Mesenchymal stem cell (in vitro differentiated cells and primary cell): ENCODE data around the gene RPS26.

Source experiments
- DNase-seq: peaks from one replicate; pipeline ENCODE4 v3.0.0-alpha.2; 2013
- H2AFZ ChIP-seq: one replicate; pipeline ENCODE4 v1.6.1; 2013; ENCODE audit warnings: low read depth, mild to moderate bottlenecking, control low read depth, inconsistent platforms, low read length, moderate library complexity
- H2AK5ac ChIP-seq: 2 replicates; pipeline ENCODE4 v1.6.1; 2013; ENCODE audit warnings: low read length, moderate library complexity, mild to moderate bottlenecking, inconsistent platforms; ENCODE audit not compliant: severe bottlenecking
- H2BK120ac ChIP-seq: one replicate; pipeline ENCODE4 v1.6.1; 2013; ENCODE audit warnings: low read depth, mild to moderate bottlenecking, inconsistent platforms, low read length, moderate library complexity
- H2BK12ac ChIP-seq, 2 experiments: one replicate each; pipeline ENCODE4 v1.6.1; 2013; ENCODE audit warnings: inconsistent platforms in 2 of 2, low read length in 2 of 2, mild to moderate bottlenecking in 2 of 2, moderate library complexity in 2 of 2, control low read depth in 1 of 2
- H2BK15ac ChIP-seq: one replicate; pipeline ENCODE4 v1.6.1; 2013; ENCODE audit warnings: mild to moderate bottlenecking, low read depth, inconsistent platforms; ENCODE audit not compliant: poor library complexity, severe bottlenecking
- H2BK5ac ChIP-seq: 2 replicates; pipeline ENCODE4 v1.6.1; 2013; ENCODE audit warnings: low read depth, mild to moderate bottlenecking, low read length, control low read depth, inconsistent platforms; ENCODE audit not compliant: poor library complexity, severe bottlenecking
- H3K14ac ChIP-seq, 2 experiments: one replicate each; pipeline ENCODE4 v1.6.1; 2013; ENCODE audit warnings: inconsistent platforms in 2 of 2, low read length in 2 of 2, control low read depth in 1 of 2, mild to moderate bottlenecking in 1 of 2, moderate library complexity in 1 of 2
- H3K18ac ChIP-seq, 2 experiments: one replicate each; pipeline ENCODE4 v1.6.1; 2013; ENCODE audit warnings: inconsistent platforms in 2 of 2, low read length in 2 of 2, control low read depth in 1 of 2, low read depth in 1 of 2, mild to moderate bottlenecking in 1 of 2
- H3K23ac ChIP-seq, 2 experiments: one replicate each; pipeline ENCODE4 v1.6.1; 2013; ENCODE audit warnings: inconsistent platforms in 2 of 2, low read length in 2 of 2, mild to moderate bottlenecking in 2 of 2, moderate library complexity in 2 of 2, control low read depth in 1 of 2
- H3K27ac ChIP-seq: 2 replicates; pipeline ENCODE4 v1.5.1; 2013; ENCODE audit warnings: mild to moderate bottlenecking, moderate library complexity, low read length, control low read depth, inconsistent platforms; ENCODE audit not compliant: poor library complexity, severe bottlenecking
- H3K27me3 ChIP-seq, 2 experiments: 2 replicates each; pipeline versions ENCODE4 v1.6.1 to v1.7.0; 2013; ENCODE audit warnings: low read length in 2 of 2, mild to moderate bottlenecking in 2 of 2, moderate library complexity in 2 of 2, control low read depth in 1 of 2, inconsistent platforms in 1 of 2; ENCODE audit not compliant: control insufficient read depth in 1 of 2, insufficient read depth in 1 of 2
- H3K36me3 ChIP-seq, 2 experiments: 2 replicates each; pipeline versions ENCODE4 v1.6.1 to v1.7.0; 2013; ENCODE audit warnings: low read length in 2 of 2, control low read depth in 1 of 2, inconsistent platforms in 1 of 2, low read depth in 1 of 2, mild to moderate bottlenecking in 1 of 2; ENCODE audit not compliant: insufficient read depth in 2 of 2, control insufficient read depth in 1 of 2
- H3K4ac ChIP-seq, 2 experiments: one replicate each; pipeline ENCODE4 v1.6.1; 2013; ENCODE audit warnings: inconsistent platforms in 2 of 2, low read length in 2 of 2, mild to moderate bottlenecking in 2 of 2, moderate library complexity in 2 of 2, control low read depth in 1 of 2, low read depth in 1 of 2
- H3K4me1 ChIP-seq: 2 replicates; pipeline ENCODE4 v1.6.1; 2013; ENCODE audit warnings: low read depth, low read length, control low read depth; ENCODE audit not compliant: control insufficient read depth, insufficient read depth
- H3K4me2 ChIP-seq: 2 replicates; pipeline ENCODE4 v1.6.1; 2013; ENCODE audit warnings: low read length, mild to moderate bottlenecking, inconsistent platforms; ENCODE audit not compliant: poor library complexity, severe bottlenecking
- H3K4me3 ChIP-seq, 2 experiments: 2 replicates each; pipeline versions ENCODE4 v1.5.1 to v1.7.0; 2013; ENCODE audit warnings: low read length in 2 of 2, mild to moderate bottlenecking in 2 of 2, control low read depth in 1 of 2, low read depth in 1 of 2; ENCODE audit not compliant: insufficient read depth in 1 of 2
- H3K79me1 ChIP-seq: replicated peaks from 2 replicates; pipeline ENCODE4 v1.6.1; 2013; ENCODE audit warnings: mild to moderate bottlenecking, control low read depth, low read length, inconsistent platforms; ENCODE audit not compliant: poor library complexity, severe bottlenecking
- H3K9ac ChIP-seq: 2 replicates; pipeline ENCODE4 v1.7.0; 2013; ENCODE audit warnings: mild to moderate bottlenecking, low read length, moderate library complexity
- H3K9me3 ChIP-seq: 2 replicates; pipeline ENCODE4 v1.7.0; 2013; ENCODE audit warnings: mild to moderate bottlenecking, low read length; ENCODE audit not compliant: control insufficient read depth
- H4K8ac ChIP-seq: one replicate; pipeline ENCODE4 v1.6.1; 2013; ENCODE audit warnings: inconsistent platforms, mild to moderate bottlenecking, low read length, moderate library complexity
- H4K91ac ChIP-seq: one replicate; pipeline ENCODE4 v1.6.1; 2013; ENCODE audit warnings: mild to moderate bottlenecking, low read length, inconsistent platforms
- WGBS: methylation state at CpG from one replicate; pipeline ENCODE4 v1.1.7; 2013; ENCODE audit warnings: mixed read lengths; 5-methylcytosine and 5-hydroxymethylcytosine counted together

Gene RPS26

GRCh38 chr12:56010111-56010570 lies 31.6 kb upstream of the RPS26 start:
- H3K4me3 ChIP-seq: no peak overlapping the region
- no peak overlapping the region for H3K18ac ChIP-seq
- no peak overlapping the region for H3K27ac ChIP-seq
- no peak overlapping the region for H2BK5ac ChIP-seq
- H2BK15ac ChIP-seq: no peak overlapping the region
- peaks cover 5% of the 10 kb centered on the region for H3K4me1 ChIP-seq
- H3K27me3 ChIP-seq: no peaks in the 10 kb centered on the region
- H2AK5ac ChIP-seq: no peak overlapping the region
- 25% methylated on average over 1 of the region's 2 CpGs for WGBS
- no peaks in the 10 kb centered on the region for H3K9me3 ChIP-seq
- no peak overlapping the region for H4K91ac ChIP-seq
- H3K36me3 ChIP-seq: peaks cover 0 to 6% of the 10 kb centered on the region in 2 experiments
- no peak for DNase-seq
- H2AFZ ChIP-seq: no peak overlapping the region
- no peak overlapping the region for H3K4me2 ChIP-seq
- no peak overlapping the region for H3K14ac ChIP-seq
- H2BK120ac ChIP-seq: no peak overlapping the region
- H4K8ac ChIP-seq: no peak overlapping the region
- no peak overlapping the region for H3K9ac ChIP-seq
- H3K4ac ChIP-seq: no peak overlapping the region
- no peak overlapping the region for H2BK12ac ChIP-seq
- no peak overlapping the region for H3K23ac ChIP-seq
- peaks cover 4% of the 10 kb centered on the region for H3K79me1 ChIP-seq

DNA sequence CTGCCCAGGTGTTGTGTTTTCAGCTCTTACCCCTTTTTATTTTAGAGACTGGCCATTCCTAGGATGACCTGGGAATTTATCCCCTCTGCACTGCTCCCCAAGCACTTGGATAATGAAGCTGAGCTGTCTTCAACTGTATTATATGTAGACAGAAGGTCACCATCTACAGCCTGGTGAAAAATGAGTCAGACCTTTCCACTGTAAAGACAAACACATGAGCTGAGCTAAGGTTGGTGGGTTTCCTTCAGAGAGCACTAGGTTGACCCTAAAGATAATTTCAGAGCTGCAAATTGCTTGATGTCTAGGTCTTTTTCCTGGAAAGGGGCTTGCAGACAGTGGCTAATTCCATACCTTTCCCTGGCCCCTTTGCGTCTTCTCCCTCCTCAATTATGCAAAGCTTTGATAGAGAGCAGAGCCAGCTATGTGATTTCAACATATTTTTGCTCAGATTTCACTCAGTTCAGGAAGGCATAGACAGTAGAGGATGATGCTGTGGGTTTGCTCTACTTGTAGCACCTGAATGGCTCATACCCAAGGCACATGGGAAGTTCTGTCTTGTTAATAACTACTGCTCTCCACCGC lies 30.1 kb upstream of the RPS26 start:
- Histone ChIP-seq H3K4ac (peak overlapping the region in 1 of 2 experiments; percentile 10), H2AK5ac (no peak overlapping the region), H2BK12ac (no peak overlapping the region), H3K14ac (no peak overlapping the region), H3K9ac (no peak overlapping the region), H4K91ac (no peak overlapping the region), H3K4me2 (no peak overlapping the region), H3K79me1 (peaks cover 4% of the 10 kb centered on the region), H3K36me3 (peaks cover 0 to 6% of the 10 kb centered on the region in 2 experiments), H3K4me1 (peaks cover 5% of the 10 kb centered on the region), H2BK5ac (no peak overlapping the region), H3K27ac (no peak overlapping the region), H3K23ac (no peak overlapping the region), H3K27me3 (no peaks in the 10 kb centered on the region), H3K4me3 (no peak overlapping the region), H2BK120ac (no peak overlapping the region), H2BK15ac (no peak overlapping the region), H2AFZ (no peak overlapping the region), H3K9me3 (no peaks in the 10 kb centered on the region), H3K18ac (no peak overlapping the region), H4K8ac (no peak overlapping the region)
- DNase-seq: peak; percentile 22
- WGBS: no CpG with 5 or more reads among the region's 2 CpGs

DNA sequence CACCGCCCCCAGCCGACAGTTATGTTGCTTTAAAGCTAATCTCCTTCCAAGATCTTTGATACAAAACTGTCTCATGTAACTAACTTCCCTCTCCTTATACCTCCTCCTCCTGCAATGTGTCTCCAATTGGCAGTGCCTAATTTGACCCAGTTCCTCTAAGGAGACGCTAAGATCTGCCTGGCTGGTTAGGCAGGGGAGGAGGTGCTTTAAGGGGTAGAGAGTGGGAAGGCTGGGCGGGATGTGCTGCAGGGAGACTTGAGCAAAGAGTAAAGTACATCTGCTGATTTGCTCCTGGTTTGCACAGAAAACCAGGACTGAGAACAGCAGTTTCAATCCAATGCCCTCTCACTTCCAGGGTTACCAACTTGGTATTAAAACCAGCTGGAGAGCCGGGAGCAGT lies 28.2 kb upstream of the RPS26 start:
- no peak overlapping the region for H3K27ac ChIP-seq
- no peak overlapping the region for H3K9ac ChIP-seq
- no peak overlapping the region for H3K23ac ChIP-seq
- H2BK15ac ChIP-seq: no peak overlapping the region
- H2BK5ac ChIP-seq: no peak overlapping the region
- H4K91ac ChIP-seq: no peak overlapping the region
- peaks cover 2% of the 10 kb centered on the region for H3K79me1 ChIP-seq
- H2AK5ac ChIP-seq: no peak overlapping the region
- H3K4me3 ChIP-seq: no peak overlapping the region
- no peak overlapping the region for H3K14ac ChIP-seq
- H3K18ac ChIP-seq: no peak overlapping the region
- H2AFZ ChIP-seq: no peak overlapping the region
- no peak overlapping the region for H3K4ac ChIP-seq
- no peak overlapping the region for H3K4me2 ChIP-seq
- no peaks in the 10 kb centered on the region for H3K4me1 ChIP-seq
- H4K8ac ChIP-seq: no peak overlapping the region
- H3K27me3 ChIP-seq: no peaks in the 10 kb centered on the region
- H2BK12ac ChIP-seq: no peak overlapping the region
- H2BK120ac ChIP-seq: no peak overlapping the region
- no peak for DNase-seq
- WGBS: over 99% methylated on average over 5 of the region's 5 CpGs
- no peaks in the 10 kb centered on the region for H3K9me3 ChIP-seq
- H3K36me3 ChIP-seq: peaks cover 0 to 13% of the 10 kb centered on the region in 2 experiments

GRCh38 chr12:56014205-56014604 lies 27.5 kb upstream of the RPS26 start:
- no peaks in the 10 kb centered on the region for H3K4me1 ChIP-seq
- WGBS: 54% methylated on average over 2 of the region's 2 CpGs
- H4K91ac ChIP-seq: no peak overlapping the region
- H2BK15ac ChIP-seq: no peak overlapping the region
- no peak overlapping the region for H3K23ac ChIP-seq
- no peak overlapping the region for H3K27ac ChIP-seq
- H3K79me1 ChIP-seq: no peaks in the 10 kb centered on the region
- no peak overlapping the region for H2AFZ ChIP-seq
- no peak overlapping the region for H3K4ac ChIP-seq
- no peak overlapping the region for H2BK12ac ChIP-seq
- H3K9me3 ChIP-seq: no peaks in the 10 kb centered on the region
- H3K27me3 ChIP-seq: no peaks in the 10 kb centered on the region
- peaks cover 0 to 14% of the 10 kb centered on the region in 2 experiments for H3K36me3 ChIP-seq
- no peak for DNase-seq
- H3K4me2 ChIP-seq: no peak overlapping the region
- no peak overlapping the region for H2BK120ac ChIP-seq
- no peak overlapping the region for H2AK5ac ChIP-seq
- no peak overlapping the region for H3K4me3 ChIP-seq
- H4K8ac ChIP-seq: no peak overlapping the region
- H3K9ac ChIP-seq: no peak overlapping the region
- H3K14ac ChIP-seq: no peak overlapping the region
- H3K18ac ChIP-seq: no peak overlapping the region
- no peak overlapping the region for H2BK5ac ChIP-seq
